GM23338 (cell line): ENCODE measurements around the gene DAB2.

Experiments
- CREB1 ChIP-seq: fragments of 250-450 bp; sonication (Bioruptor Pico); IDR thresholded peaks from 2 replicates; pipeline ENCODE4 v1.5.0; 2020; ENCODE audit warnings: low read depth, mild to moderate bottlenecking, moderate library complexity
- CTCF ChIP-seq, 2 experiments: fragments of 200-600 bp in 1 of 2; sonication (generic) in 1 of 2; conservative IDR thresholded peaks; 2 replicates each; pipeline versions ENCODE4 v1.5.1 to v1.6.1; 2016 to 2017; ENCODE audit warnings: antibody characterized with exemption in 2 of 2, low read depth in 2 of 2, mild to moderate bottlenecking in 2 of 2, moderate library complexity in 1 of 2
- ETS1 ChIP-seq: IDR thresholded peaks from 2 replicates; pipeline ENCODE4 v1.6.1; 2016; ENCODE audit warnings: antibody characterized with exemption
- EZH2 ChIP-seq: fragments of 200-600 bp; sonication (generic); IDR thresholded peaks from one replicate; pipeline ENCODE4 v1.8.0; 2017; ENCODE audit warnings: antibody characterized with exemption, mild to moderate bottlenecking, low read depth; ENCODE audit not compliant: unreplicated experiment
- EZH2phosphoT487 ChIP-seq: fragments of 200-600 bp; sonication (generic); IDR thresholded peaks from one replicate; pipeline ENCODE4 v1.8.1; 2018; ENCODE audit warnings: antibody characterized with exemption; ENCODE audit not compliant: unreplicated experiment
- JUNB ChIP-seq: IDR thresholded peaks from one replicate; pipeline ENCODE4 v1.6.1; 2016; ENCODE audit warnings: antibody characterized with exemption; ENCODE audit not compliant: unreplicated experiment
- NANOG ChIP-seq: IDR thresholded peaks from 2 replicates; pipeline ENCODE4 v1.6.1; 2016; ENCODE audit warnings: antibody characterized with exemption, borderline replicate concordance
- POLR2AphosphoS5 ChIP-seq: IDR thresholded peaks from 2 replicates; pipeline ENCODE4 v1.6.1; 2016; ENCODE audit warnings: antibody characterized with exemption, low read depth
- REST ChIP-seq: IDR thresholded peaks from one replicate; pipeline ENCODE4 v1.6.1; 2018; ENCODE audit warnings: antibody characterized with exemption; ENCODE audit not compliant: unreplicated experiment
- ZNF114 ChIP-seq: fragments of 250-450 bp; sonication (Bioruptor Pico); IDR thresholded peaks from 2 replicates; pipeline ENCODE4 v1.5.0; 2020; ENCODE audit warnings: mild to moderate bottlenecking, moderate library complexity
- ZNF331 ChIP-seq: fragments of 250-450 bp; sonication (Bioruptor Pico); IDR thresholded peaks from 2 replicates; pipeline ENCODE4 v1.5.0; 2020; ENCODE audit warnings: low read depth, mild to moderate bottlenecking, moderate library complexity
- ZNF462 ChIP-seq: fragments of 250-450 bp; sonication (Bioruptor Pico); IDR thresholded peaks from 2 replicates; pipeline ENCODE4 v1.5.0; 2020; ENCODE audit warnings: mild to moderate bottlenecking, moderate library complexity

DNA sequence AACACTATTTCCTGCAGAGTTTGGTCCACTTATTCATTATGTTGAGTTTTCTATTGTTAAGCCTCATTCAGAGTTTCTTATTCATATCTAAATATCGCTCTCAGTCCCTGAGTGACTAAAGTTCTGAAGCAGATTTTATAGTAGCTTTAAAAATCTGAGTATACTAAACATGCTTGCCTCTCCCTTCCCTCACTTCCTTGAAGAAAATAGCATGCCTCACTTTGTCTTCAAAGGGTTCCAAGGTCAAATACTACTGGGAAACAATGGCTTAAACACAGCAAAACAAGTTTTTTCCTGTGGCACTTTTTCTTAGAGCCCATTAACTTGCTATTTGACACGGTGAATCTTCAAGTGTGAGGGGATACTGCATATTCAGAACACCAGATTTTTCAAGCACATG lies 41.1 kb upstream of the DAB2 start:
- TF ChIP-seq REST (no peak), CTCF (conservative IDR thresholded peaks at IDR 0.05; ENCODE audit: low read depth in 2 of 2) (no peak), ETS1 (no peak), EZH2 (no peak), EZH2phosphoT487 (no peak), JUNB (no peak), POLR2AphosphoS5 (no peak), CREB1 (CRISPR knock-in tag) (no peak), NANOG (no peak), ZNF114 (CRISPR knock-in tag) (no peak), ZNF331 (no peak), ZNF462 (no peak)
